Right atrium auricular region (tissue), 2 donors: Measurements from ENCODE around the gene MESP2. TPM values are rescaled to one million over a fixed set of nuclear protein-coding genes. Genes with fewer than 3 reads are reported as not detected.

Source experiments
- DNase-seq: peaks from one replicate; pipeline ENCODE4 v3.0.0-alpha.2; 2019; ENCODE audit warnings: low spot score
- H3K27ac ChIP-seq, 2 donors: fragments of 200-600 bp; sonication (generic); 1 replicate in 1 of 2; 2 replicates in 1 of 2; pipeline ENCODE4 v1.5.1; 2016 to 2019
- H3K27me3 ChIP-seq, 2 donors: fragments of 200-600 bp; sonication (generic); one replicate each; pipeline versions ENCODE4 v1.5.1 to v1.6.0; 2017 to 2019
- H3K36me3 ChIP-seq: fragments of 200-600 bp; sonication (generic); one replicate; pipeline ENCODE4 v1.5.1; 2016
- H3K4me1 ChIP-seq, 2 donors: fragments of 200-600 bp; sonication (generic); one replicate each; pipeline versions ENCODE4 v1.5.1 to v1.6.0; 2017 to 2019
- H3K4me3 ChIP-seq, 2 donors: fragments of 200-600 bp; sonication (generic); 1 replicate in 1 of 2; 2 replicates in 1 of 2; pipeline ENCODE4 v1.5.1; 2017 to 2019; ENCODE audit warnings: mild to moderate bottlenecking in 1 of 2, moderate library complexity in 1 of 2
- H3K9me3 ChIP-seq, 2 donors: fragments of 200-600 bp; sonication (generic); one replicate each; pipeline ENCODE4 v1.5.1; 2019
- total RNA-seq, 2 donors: library from RNA; depleted of rRNA; stranded (reverse); fragments of >200 nt; gene quantifications; one replicate each; pipeline ENCODE4 v1.1.0, GENCODE V29; 2016
- TF ChIP-seq, protein P1 (sequence below), 2 donors: fragments of 200-600 bp; sonication (generic); IDR thresholded peaks; one replicate each; pipeline ENCODE4 v1.5.1; 2019; ENCODE audit warnings: antibody characterized with exemption in 2 of 2

The MESP2 gene
- total RNA-seq, 2 donors from 2014 or later = not detected

- Histone ChIP-seq H3K9me3 (no peaks in the 10 kb centered on the region), H3K4me1 (peaks cover 0 to 29% of the 10 kb centered on the region in 2 donors), H3K27ac (no peak overlapping the region), H3K27me3 (peaks cover 7 to 8% of the 10 kb centered on the region in 2 donors), H3K36me3 (no peaks in the 10 kb centered on the region), H3K4me3 (no peak overlapping the region)
- no peak for DNase-seq
- TF ChIP-seq, protein P1, sequence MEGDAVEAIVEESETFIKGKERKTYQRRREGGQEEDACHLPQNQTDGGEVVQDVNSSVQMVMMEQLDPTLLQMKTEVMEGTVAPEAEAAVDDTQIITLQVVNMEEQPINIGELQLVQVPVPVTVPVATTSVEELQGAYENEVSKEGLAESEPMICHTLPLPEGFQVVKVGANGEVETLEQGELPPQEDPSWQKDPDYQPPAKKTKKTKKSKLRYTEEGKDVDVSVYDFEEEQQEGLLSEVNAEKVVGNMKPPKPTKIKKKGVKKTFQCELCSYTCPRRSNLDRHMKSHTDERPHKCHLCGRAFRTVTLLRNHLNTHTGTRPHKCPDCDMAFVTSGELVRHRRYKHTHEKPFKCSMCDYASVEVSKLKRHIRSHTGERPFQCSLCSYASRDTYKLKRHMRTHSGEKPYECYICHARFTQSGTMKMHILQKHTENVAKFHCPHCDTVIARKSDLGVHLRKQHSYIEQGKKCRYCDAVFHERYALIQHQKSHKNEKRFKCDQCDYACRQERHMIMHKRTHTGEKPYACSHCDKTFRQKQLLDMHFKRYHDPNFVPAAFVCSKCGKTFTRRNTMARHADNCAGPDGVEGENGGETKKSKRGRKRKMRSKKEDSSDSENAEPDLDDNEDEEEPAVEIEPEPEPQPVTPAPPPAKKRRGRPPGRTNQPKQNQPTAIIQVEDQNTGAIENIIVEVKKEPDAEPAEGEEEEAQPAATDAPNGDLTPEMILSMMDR (IDR thresholded peaks at IDR 0.05) = no peak
Measured at GRCh38 chr15:89809787-89810148, 33.6 kb downstream of the MESP2 start.

- no peak for DNase-seq
- peaks cover 0 to 32% of the 10 kb centered on the region in 2 donors for H3K4me1 ChIP-seq
- TF ChIP-seq, protein P1 (IDR thresholded peaks at IDR 0.05) = no peak
- no peak overlapping the region for H3K4me3 ChIP-seq
- peaks cover 7 to 15% of the 10 kb centered on the region in 2 donors for H3K27me3 ChIP-seq
- H3K27ac ChIP-seq = no peak overlapping the region
- H3K9me3 ChIP-seq = peaks cover 3 to 5% of the 10 kb centered on the region in 2 donors
- H3K36me3 ChIP-seq = no peaks in the 10 kb centered on the region
Measured at GRCh38 chr15:89810837-89811236, 34.7 kb downstream of the MESP2 start.

DNA sequence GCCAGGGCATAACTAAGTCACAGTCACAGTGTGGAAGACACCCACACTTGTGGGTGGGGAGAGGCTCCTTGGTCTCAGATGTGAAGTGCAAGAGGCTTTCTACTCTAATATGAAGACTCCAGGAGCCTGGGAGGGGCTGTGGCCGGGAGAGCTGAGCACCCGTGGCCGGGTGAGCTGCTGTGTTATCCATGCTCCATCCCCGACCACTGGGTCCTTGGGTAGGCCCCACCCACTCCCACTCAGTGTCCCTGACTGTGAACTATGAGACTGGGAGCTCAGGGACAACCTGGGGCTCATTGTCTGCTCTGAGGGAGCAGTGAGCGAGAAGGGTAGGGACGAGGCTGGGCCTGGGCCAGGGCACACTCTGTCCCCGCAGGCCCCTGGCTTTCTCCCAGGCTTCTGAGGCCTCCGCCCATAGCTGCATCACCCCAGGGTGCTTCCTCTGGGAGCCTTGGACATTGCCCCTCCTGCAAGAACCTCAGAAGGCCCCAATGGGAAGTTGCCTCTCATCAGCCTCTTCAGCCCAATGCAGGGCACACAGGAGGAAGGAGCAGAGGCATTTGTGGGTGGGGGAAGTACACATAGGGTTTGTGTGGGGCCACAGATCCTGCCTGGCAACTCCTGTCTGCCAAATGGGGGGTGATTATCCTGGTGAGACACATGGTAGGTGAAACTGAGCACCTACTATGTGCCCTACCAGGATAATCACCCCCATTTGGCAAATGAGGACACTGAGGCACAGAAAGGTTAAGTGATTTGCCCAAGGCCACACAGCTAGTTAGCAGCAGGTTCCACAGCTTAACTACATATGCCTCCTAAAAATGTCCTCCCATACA, 36.1 kb downstream of the MESP2 start:
- H3K27me3 ChIP-seq = peaks cover 7 to 15% of the 10 kb centered on the region in 2 donors
- TF ChIP-seq, protein P1 (IDR thresholded peaks at IDR 0.05) = no peak
- H3K27ac ChIP-seq = peak overlapping the region; percentile 36 to 46
- H3K4me1 ChIP-seq = peaks cover 0 to 32% of the 10 kb centered on the region in 2 donors
- H3K4me3 ChIP-seq = no peak overlapping the region
- DNase-seq = peak; percentile 84
- H3K9me3 ChIP-seq = peaks cover 4 to 10% of the 10 kb centered on the region in 2 donors
- H3K36me3 ChIP-seq = no peaks in the 10 kb centered on the region

GRCh38 chr15:89812847-89813320, 36.8 kb downstream of the MESP2 start:
- peak overlapping the region; percentile 36 to 46 for H3K27ac ChIP-seq
- TF ChIP-seq, protein P1 (IDR thresholded peaks at IDR 0.05) = no peak
- no peak for DNase-seq
- peaks cover 7 to 15% of the 10 kb centered on the region in 2 donors for H3K27me3 ChIP-seq
- no peaks in the 10 kb centered on the region for H3K36me3 ChIP-seq
- H3K4me3 ChIP-seq = no peak overlapping the region
- peaks cover 0 to 32% of the 10 kb centered on the region in 2 donors for H3K4me1 ChIP-seq
- H3K9me3 ChIP-seq = peaks cover 4 to 10% of the 10 kb centered on the region in 2 donors

- H3K36me3 ChIP-seq = no peaks in the 10 kb centered on the region
- H3K27me3 ChIP-seq = peaks cover 7 to 15% of the 10 kb centered on the region in 2 donors
- peak overlapping the region in 1 of 2 donors; percentile 54 for H3K4me3 ChIP-seq
- H3K9me3 ChIP-seq = peaks cover 4 to 10% of the 10 kb centered on the region in 2 donors
- peaks cover 0 to 32% of the 10 kb centered on the region in 2 donors for H3K4me1 ChIP-seq
- peak overlapping the region in 1 of 2 donors; percentile 62 for H3K27ac ChIP-seq
- no peak for DNase-seq
- TF ChIP-seq, protein P1 (IDR thresholded peaks at IDR 0.05) = no peak
Measured at GRCh38 chr15:89813381-89814111, 37.4 kb downstream of the MESP2 start.
